Tibial artery (tissue), 4 donors: Measurements from ENCODE around the gene FHOD3.

Source experiments
- DNase-seq, 2 donors: peaks; one replicate each; pipeline ENCODE4 v3.0.0-alpha.2; 2019
- H3K27ac ChIP-seq, 2 donors: fragments of 200-600 bp; sonication (generic) in 1 of 2; 1 replicate in 1 of 2; 2 replicates in 1 of 2; pipeline ENCODE4 v1.5.1; 2018 to 2019; ENCODE audit warnings: mild to moderate bottlenecking in 1 of 2
- H3K27me3 ChIP-seq, 2 donors: fragments of 200-600 bp; sonication (generic) in 1 of 2; one replicate each; pipeline versions ENCODE4 v1.5.1 to v1.6.0; 2016 to 2019
- H3K36me3 ChIP-seq, 3 donors: fragments of 200-600 bp; sonication (generic) in 2 of 3; one replicate each; pipeline ENCODE4 v1.5.1; 2016 to 2019; ENCODE audit warnings: mild to moderate bottlenecking in 2 of 3
- H3K4me1 ChIP-seq, 4 donors: fragments of 200-600 bp; sonication (generic) in 2 of 4; 1 replicate in 3 of 4; 2 replicates in 1 of 4; pipeline ENCODE4 v1.5.1; 2016 to 2019
- H3K4me3 ChIP-seq, 2 donors: fragments of 200-600 bp; sonication (generic) in 1 of 2; 1 replicate in 1 of 2; 2 replicates in 1 of 2; pipeline ENCODE4 v1.5.1; 2018 to 2019; ENCODE audit warnings: mild to moderate bottlenecking in 2 of 2
- H3K9me3 ChIP-seq, 3 donors: fragments of 200-600 bp; sonication (generic) in 1 of 3; one replicate each; pipeline ENCODE4 v1.5.1; 2016 to 2019
- CTCF ChIP-seq, 2 experiments: fragments of 200-600 bp in 1 of 2; fragments of 450-650 bp in 1 of 2; IDR thresholded peaks; one replicate each; pipeline ENCODE4 v1.5.1; 2017 to 2019; ENCODE audit warnings: antibody characterized with exemption in 2 of 2, mild to moderate bottlenecking in 1 of 2, moderate library complexity in 1 of 2
- intact Hi-C: fragments of 100-400 bp; cut with DNase I; formaldehyde crosslinking; loops from one replicate; pipeline ENCODE4 v1.15.0; 2023; ENCODE audit warnings: low total_unique reads

Gene FHOD3

GRCh38 chr18:36624451-36625167, 327.1 kb downstream of the FHOD3 start:
- Histone ChIP-seq H3K4me1 (peaks cover 0 to 39% (median 11%) of the 10 kb centered on the region in 4 donors), H3K27ac (no peak overlapping the region), H3K27me3 (no peaks in the 10 kb centered on the region), H3K9me3 (no peaks in the 10 kb centered on the region), H3K36me3 (peaks cover 0 to 5% (median 5%) of the 10 kb centered on the region in 3 donors), H3K4me3 (no peak overlapping the region)
- intact Hi-C loops = loop anchor here (10.0 kb wide), 1 partner anchor 60 kb away; no protein-coding TSS in a partner anchor
- TF ChIP-seq CTCF (IDR thresholded peaks at IDR 0.05) = no peak
- no peak for DNase-seq

GRCh38 chr18:36625386-36625785, 327.9 kb downstream of the FHOD3 start:
- TF ChIP-seq CTCF (IDR thresholded peaks at IDR 0.05) = no peak
- intact Hi-C loops = loop anchor here (10.0 kb wide), 1 partner anchor 61 kb away; no protein-coding TSS in a partner anchor
- DNase-seq = no peak
- Histone ChIP-seq H3K9me3 (no peaks in the 10 kb centered on the region), H3K27me3 (no peaks in the 10 kb centered on the region), H3K4me3 (no peak overlapping the region), H3K36me3 (peaks cover 0 to 5% (median 5%) of the 10 kb centered on the region in 3 donors), H3K27ac (peak overlapping the region in 1 of 2 donors; percentile 88), H3K4me1 (peaks cover 0 to 46% (median 14%) of the 10 kb centered on the region in 4 donors)

- Histone ChIP-seq H3K9me3 (no peaks in the 10 kb centered on the region), H3K36me3 (peaks cover 0 to 5% (median 5%) of the 10 kb centered on the region in 3 donors), H3K27ac (peak overlapping the region; percentile 86 to 88), H3K4me3 (no peak overlapping the region), H3K27me3 (no peaks in the 10 kb centered on the region), H3K4me1 (peaks cover 0 to 50% (median 16%) of the 10 kb centered on the region in 4 donors)
- DNase-seq = no peak
- intact Hi-C loops = loop anchor here (10.0 kb wide), 1 partner anchor 63 kb away; no protein-coding TSS in a partner anchor
- TF ChIP-seq CTCF (IDR thresholded peaks at IDR 0.05) = no peak
Measured at GRCh38 chr18:36627637-36628036, 330.1 kb downstream of the FHOD3 start.

GRCh38 chr18:36628435-36629137, 331.1 kb downstream of the FHOD3 start:
- peaks cover 0 to 5% (median 5%) of the 10 kb centered on the region in 3 donors for H3K36me3 ChIP-seq
- H3K4me1 ChIP-seq = peaks cover 0 to 41% (median 15%) of the 10 kb centered on the region in 4 donors
- no peak for TF ChIP-seq CTCF (IDR thresholded peaks at IDR 0.05)
- intact Hi-C loops = loop anchor here (10.0 kb wide), 1 partner anchor 64 kb away; no protein-coding TSS in a partner anchor
- no peaks in the 10 kb centered on the region for H3K27me3 ChIP-seq
- peak overlapping the region; percentile 86 to 88 for H3K27ac ChIP-seq
- H3K4me3 ChIP-seq = no peak overlapping the region
- no peak for DNase-seq
- no peaks in the 10 kb centered on the region for H3K9me3 ChIP-seq

GRCh38 chr18:36629138-36629530, 331.6 kb downstream of the FHOD3 start:
- Histone ChIP-seq H3K9me3 (no peaks in the 10 kb centered on the region), H3K27ac (peak overlapping the region; percentile 86 to 88), H3K4me1 (peaks cover 0 to 36% (median 14%) of the 10 kb centered on the region in 4 donors), H3K4me3 (no peak overlapping the region), H3K27me3 (no peaks in the 10 kb centered on the region), H3K36me3 (peaks cover 0 to 5% (median 5%) of the 10 kb centered on the region in 3 donors)
- DNase-seq = peak in 1 of 2 donors; percentile 71
- no peak for TF ChIP-seq CTCF (IDR thresholded peaks at IDR 0.05)
- intact Hi-C loops = loop anchor here (10.0 kb wide), 1 partner anchor 64 kb away; no protein-coding TSS in a partner anchor
